Loucy (cell line): ENCODE measurements around the gene SDHAF2.

ENCODE experiments used
- H2AFZ ChIP-seq: fragments of 200-600 bp; sonication (generic); 2 replicates; pipeline ENCODE4 v1.6.0; 2016; ENCODE audit warnings: antibody characterized with exemption, mild to moderate bottlenecking, low read length, moderate library complexity
- H3F3A ChIP-seq: fragments of 200-600 bp; 2 replicates; pipeline ENCODE4 v1.6.0; 2016; ENCODE audit warnings: antibody characterized with exemption, low read depth, mild to moderate bottlenecking
- H3K27me3 ChIP-seq: fragments of 200-600 bp; sonication (generic); 2 replicates; pipeline ENCODE4 v1.6.1; 2014; ENCODE audit warnings: low read length, mild to moderate bottlenecking; ENCODE audit not compliant: insufficient read depth, poor library complexity, severe bottlenecking
- H3K36me3 ChIP-seq: fragments of 200-600 bp; sonication (generic); 2 replicates; pipeline ENCODE4 v1.6.1; 2016; ENCODE audit warnings: low read length; ENCODE audit not compliant: insufficient read depth
- H3K4me1 ChIP-seq: fragments of 200-600 bp; sonication (generic); 2 replicates; pipeline ENCODE4 v1.5.1; 2014; ENCODE audit warnings: low read length, mild to moderate bottlenecking; ENCODE audit not compliant: insufficient read depth, poor library complexity, severe bottlenecking
- H3K4me2 ChIP-seq: fragments of 200-600 bp; sonication (generic); 2 replicates; pipeline ENCODE4 v1.6.0; 2014; ENCODE audit warnings: antibody characterized with exemption, low read length, low read depth, mild to moderate bottlenecking; ENCODE audit not compliant: poor library complexity, severe bottlenecking
- H3K4me3 ChIP-seq: fragments of 200-600 bp; sonication (generic); 2 replicates; pipeline ENCODE4 v1.5.1; 2014; ENCODE audit warnings: low read length, mild to moderate bottlenecking, mixed read lengths; ENCODE audit not compliant: poor library complexity, severe bottlenecking
- H3K79me2 ChIP-seq: fragments of 200-600 bp; sonication (generic); 2 replicates; pipeline ENCODE4 v1.6.1; 2014; ENCODE audit warnings: low read length; ENCODE audit not compliant: insufficient read depth
- H3K9ac ChIP-seq: fragments of 200-600 bp; sonication (generic); 2 replicates; pipeline ENCODE4 v1.6.0; 2014; ENCODE audit warnings: mild to moderate bottlenecking, low read depth, low read length, moderate library complexity; ENCODE audit not compliant: poor library complexity, severe bottlenecking
- H3K9me2 ChIP-seq: fragments of 200-600 bp; sonication (generic); replicated peaks from 2 replicates; pipeline ENCODE4 v1.6.1; 2016; ENCODE audit warnings: low read depth, low read length, mixed read lengths
- H3K9me3 ChIP-seq: fragments of 200-600 bp; sonication (generic); 2 replicates; pipeline ENCODE4 v1.6.1; 2014; ENCODE audit warnings: mild to moderate bottlenecking, antibody characterized with exemption, low read length, low read depth; ENCODE audit not compliant: insufficient read depth
- H4K20me1 ChIP-seq: fragments of 200-600 bp; sonication (generic); 2 replicates; pipeline ENCODE4 v1.6.0; 2014; ENCODE audit warnings: antibody characterized with exemption, low read length, mild to moderate bottlenecking; ENCODE audit not compliant: insufficient read depth, poor library complexity, severe bottlenecking
- EZH2phosphoT487 ChIP-seq: fragments of 200-600 bp; IDR thresholded peaks from 2 replicates; pipeline ENCODE4 v1.6.1; 2018; ENCODE audit warnings: antibody characterized with exemption, mild to moderate bottlenecking, moderate library complexity, borderline replicate concordance
- TF ChIP-seq, protein P1 (sequence below): fragments of 200-600 bp; sonication (generic); conservative IDR thresholded peaks from 2 replicates; pipeline ENCODE4 v1.5.1; 2014; ENCODE audit warnings: mild to moderate bottlenecking, antibody characterized with exemption, low read length

Gene SDHAF2

DNA sequence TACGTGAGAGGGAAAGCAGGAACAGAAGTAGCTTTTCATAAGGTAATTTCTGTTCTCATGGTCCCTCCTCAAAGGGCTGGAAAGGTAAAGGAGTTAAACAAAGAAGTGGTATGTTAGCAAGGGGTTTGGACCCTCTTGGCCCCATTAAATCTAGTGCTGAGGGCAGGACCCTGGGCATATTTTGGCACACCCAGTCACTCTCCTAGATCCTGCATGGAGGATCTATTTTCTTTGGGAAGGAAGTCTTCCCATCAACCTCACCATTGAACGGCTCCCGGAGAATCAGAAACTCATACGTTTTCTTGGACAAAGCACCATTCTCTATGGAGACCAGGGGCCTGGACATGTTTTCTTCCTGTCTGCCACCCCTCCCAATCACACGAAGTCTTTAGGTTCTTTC is 25.8 kb upstream of the SDHAF2 start:
- H3K36me3 ChIP-seq = peaks cover 84% of the 10 kb centered on the region; the same call in 1 of the 2 replicates
- H3K9ac ChIP-seq = no peak overlapping the region
- no peaks in the 10 kb centered on the region for H3K79me2 ChIP-seq
- TF ChIP-seq EZH2phosphoT487 = no peak
- TF ChIP-seq, protein P1, sequence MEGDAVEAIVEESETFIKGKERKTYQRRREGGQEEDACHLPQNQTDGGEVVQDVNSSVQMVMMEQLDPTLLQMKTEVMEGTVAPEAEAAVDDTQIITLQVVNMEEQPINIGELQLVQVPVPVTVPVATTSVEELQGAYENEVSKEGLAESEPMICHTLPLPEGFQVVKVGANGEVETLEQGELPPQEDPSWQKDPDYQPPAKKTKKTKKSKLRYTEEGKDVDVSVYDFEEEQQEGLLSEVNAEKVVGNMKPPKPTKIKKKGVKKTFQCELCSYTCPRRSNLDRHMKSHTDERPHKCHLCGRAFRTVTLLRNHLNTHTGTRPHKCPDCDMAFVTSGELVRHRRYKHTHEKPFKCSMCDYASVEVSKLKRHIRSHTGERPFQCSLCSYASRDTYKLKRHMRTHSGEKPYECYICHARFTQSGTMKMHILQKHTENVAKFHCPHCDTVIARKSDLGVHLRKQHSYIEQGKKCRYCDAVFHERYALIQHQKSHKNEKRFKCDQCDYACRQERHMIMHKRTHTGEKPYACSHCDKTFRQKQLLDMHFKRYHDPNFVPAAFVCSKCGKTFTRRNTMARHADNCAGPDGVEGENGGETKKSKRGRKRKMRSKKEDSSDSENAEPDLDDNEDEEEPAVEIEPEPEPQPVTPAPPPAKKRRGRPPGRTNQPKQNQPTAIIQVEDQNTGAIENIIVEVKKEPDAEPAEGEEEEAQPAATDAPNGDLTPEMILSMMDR = no peak
- H3K9me3 ChIP-seq = no peaks in the 10 kb centered on the region
- H3K27me3 ChIP-seq = no peaks in the 10 kb centered on the region
- no peak overlapping the region for H3K4me2 ChIP-seq
- H3K9me2 ChIP-seq = no peaks in the 10 kb centered on the region
- H3F3A ChIP-seq = peaks cover 3% of the 10 kb centered on the region; the same call in 1 of the 2 replicates
- H2AFZ ChIP-seq = no peak overlapping the region
- no peak overlapping the region for H3K4me3 ChIP-seq
- peaks cover 5% of the 10 kb centered on the region for H4K20me1 ChIP-seq
- H3K4me1 ChIP-seq = no peaks in the 10 kb centered on the region

DNA sequence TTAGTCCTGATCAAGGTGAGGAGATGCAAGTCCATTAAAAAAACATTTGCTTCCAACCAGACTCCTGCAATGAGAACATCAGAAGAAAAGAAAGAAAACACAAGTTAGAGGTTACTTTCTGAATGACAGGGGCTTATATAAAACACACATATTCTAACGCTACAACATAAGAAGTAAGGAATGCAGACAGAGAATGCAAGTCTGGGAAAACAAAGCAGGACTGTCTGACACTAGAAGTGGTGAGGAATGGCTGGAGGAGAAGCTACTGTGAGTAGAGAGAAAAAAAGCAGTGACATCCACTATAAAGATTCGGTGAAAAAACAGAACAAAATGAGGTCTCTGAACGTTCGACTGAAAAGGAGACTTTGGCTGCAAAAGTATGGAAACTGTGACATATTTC is 25.3 kb upstream of the SDHAF2 start:
- H3K36me3 ChIP-seq = peaks cover 88% of the 10 kb centered on the region; the same call in 1 of the 2 replicates
- H4K20me1 ChIP-seq = peaks cover 5% of the 10 kb centered on the region
- peaks cover 3% of the 10 kb centered on the region; the same call in 1 of the 2 replicates for H3F3A ChIP-seq
- no peaks in the 10 kb centered on the region for H3K27me3 ChIP-seq
- no peaks in the 10 kb centered on the region for H3K9me3 ChIP-seq
- H3K9me2 ChIP-seq = no peaks in the 10 kb centered on the region
- H3K4me1 ChIP-seq = no peaks in the 10 kb centered on the region
- no peak overlapping the region for H3K4me2 ChIP-seq
- H2AFZ ChIP-seq = no peak overlapping the region
- H3K9ac ChIP-seq = no peak overlapping the region
- TF ChIP-seq EZH2phosphoT487 = no peak
- TF ChIP-seq, protein P1 = no peak
- no peaks in the 10 kb centered on the region for H3K79me2 ChIP-seq
- no peak overlapping the region for H3K4me3 ChIP-seq

GRCh38 chr11:61406067-61406466 is 23.9 kb upstream of the SDHAF2 start:
- H3K9me2 ChIP-seq = no peaks in the 10 kb centered on the region
- H4K20me1 ChIP-seq = peaks cover 5% of the 10 kb centered on the region
- H3K36me3 ChIP-seq = peaks cover 92% of the 10 kb centered on the region; the same call in 1 of the 2 replicates
- H2AFZ ChIP-seq = no peak overlapping the region
- H3K4me1 ChIP-seq = no peaks in the 10 kb centered on the region
- no peak overlapping the region for H3K4me3 ChIP-seq
- TF ChIP-seq, protein P1 = no peak
- no peak for TF ChIP-seq EZH2phosphoT487
- no peak overlapping the region for H3K9ac ChIP-seq
- H3F3A ChIP-seq = peaks cover 3% of the 10 kb centered on the region; the same call in 1 of the 2 replicates
- H3K4me2 ChIP-seq = no peak overlapping the region
- H3K27me3 ChIP-seq = no peaks in the 10 kb centered on the region
- H3K9me3 ChIP-seq = no peaks in the 10 kb centered on the region
- H3K79me2 ChIP-seq = no peaks in the 10 kb centered on the region
